ENCODE measurements around the gene MLN.

MLN gene

GRCh38 chr6:33763483-33763882 lies 40.3 kb downstream of the MLN start:
- no peaks in the 10 kb centered on the region for H3K9me2 ChIP-seq (ENCODE audit: low read depth, low read length)
- H3K27ac ChIP-seq (ENCODE audit: low read depth, low read length, poor library complexity, severe bottlenecking) = no peak overlapping the region
- no peaks in the 10 kb centered on the region for H3K9me3 ChIP-seq (ENCODE audit: low read length)
- H3K79me2 ChIP-seq (ENCODE audit: insufficient read depth, low read length) = no peaks in the 10 kb centered on the region
- H3K27me3 ChIP-seq (ENCODE audit: insufficient read depth, low read length) = peaks cover 6% of the 10 kb centered on the region
- no peak overlapping the region for H3K4me2 ChIP-seq (ENCODE audit: low read length)
- H4K20me1 ChIP-seq (ENCODE audit: insufficient read depth, low read length) = no peaks in the 10 kb centered on the region
- no peak overlapping the region for H3K4me3 ChIP-seq (ENCODE audit: low read depth, low read length, poor library complexity, severe bottlenecking)
- no peak overlapping the region for H3K9ac ChIP-seq (ENCODE audit: low read length)
- no peaks in the 10 kb centered on the region for H3F3A ChIP-seq (ENCODE audit: insufficient read depth, low read length)
- H3K36me3 ChIP-seq (ENCODE audit: insufficient read depth, low read length) = no peaks in the 10 kb centered on the region
- TF ChIP-seq CTCF (IDR thresholded peaks at IDR 0.05; ENCODE audit: low read length) = no peak
- TF ChIP-seq EZH2 (IDR thresholded peaks at IDR 0.05; ENCODE audit: borderline replicate concordance, low read length) = no peak
- no peaks in the 10 kb centered on the region for H3K4me1 ChIP-seq (ENCODE audit: insufficient read depth, low read length, severe bottlenecking)
- H2AFZ ChIP-seq (ENCODE audit: low read length) = no peak overlapping the region

- Histone ChIP-seq H4K20me1 (ENCODE audit: insufficient read depth, low read length) (no peaks in the 10 kb centered on the region), H3K79me2 (ENCODE audit: insufficient read depth, low read length) (no peaks in the 10 kb centered on the region), H3K27me3 (ENCODE audit: insufficient read depth, low read length) (peaks cover 6% of the 10 kb centered on the region), H3K36me3 (ENCODE audit: insufficient read depth, low read length) (no peaks in the 10 kb centered on the region), H2AFZ (ENCODE audit: low read length) (no peak overlapping the region), H3K9ac (ENCODE audit: low read length) (no peak overlapping the region), H3K27ac (ENCODE audit: low read depth, low read length, poor library complexity, severe bottlenecking) (no peak overlapping the region), H3K4me1 (ENCODE audit: insufficient read depth, low read length, severe bottlenecking) (no peaks in the 10 kb centered on the region), H3K9me3 (ENCODE audit: low read length) (no peaks in the 10 kb centered on the region), H3K4me3 (ENCODE audit: low read depth, low read length, poor library complexity, severe bottlenecking) (no peak overlapping the region), H3K9me2 (ENCODE audit: low read depth, low read length) (no peaks in the 10 kb centered on the region), H3K4me2 (ENCODE audit: low read length) (no peak overlapping the region), H3F3A (ENCODE audit: insufficient read depth, low read length) (no peaks in the 10 kb centered on the region)
- TF ChIP-seq EZH2 (IDR thresholded peaks at IDR 0.05; ENCODE audit: borderline replicate concordance, low read length) (no peak), CTCF (IDR thresholded peaks at IDR 0.05; ENCODE audit: low read length) (no peak)
These were observed 41.1 kb downstream of the MLN start for GRCh38 chr6:33762713-33763112.

GRCh38 chr6:33761922-33762629 lies 41.7 kb downstream of the MLN start:
- no peak overlapping the region for H3K4me3 ChIP-seq (ENCODE audit: low read depth, low read length, poor library complexity, severe bottlenecking)
- no peaks in the 10 kb centered on the region for H3F3A ChIP-seq (ENCODE audit: insufficient read depth, low read length)
- H3K36me3 ChIP-seq (ENCODE audit: insufficient read depth, low read length) = no peaks in the 10 kb centered on the region
- TF ChIP-seq CTCF (IDR thresholded peaks at IDR 0.05; ENCODE audit: low read length) (peak; percentile 48), EZH2 (IDR thresholded peaks at IDR 0.05; ENCODE audit: borderline replicate concordance, low read length) (no peak)
- H2AFZ ChIP-seq (ENCODE audit: low read length) = no peak overlapping the region
- H3K9ac ChIP-seq (ENCODE audit: low read length) = no peak overlapping the region
- H3K27ac ChIP-seq (ENCODE audit: low read depth, low read length, poor library complexity, severe bottlenecking) = no peak overlapping the region
- no peaks in the 10 kb centered on the region for H3K79me2 ChIP-seq (ENCODE audit: insufficient read depth, low read length)
- H4K20me1 ChIP-seq (ENCODE audit: insufficient read depth, low read length) = no peaks in the 10 kb centered on the region
- H3K9me2 ChIP-seq (ENCODE audit: low read depth, low read length) = no peaks in the 10 kb centered on the region
- no peak overlapping the region for H3K4me2 ChIP-seq (ENCODE audit: low read length)
- no peaks in the 10 kb centered on the region for H3K4me1 ChIP-seq (ENCODE audit: insufficient read depth, low read length, severe bottlenecking)
- H3K9me3 ChIP-seq (ENCODE audit: low read length) = no peaks in the 10 kb centered on the region
- peaks cover 6% of the 10 kb centered on the region for H3K27me3 ChIP-seq (ENCODE audit: insufficient read depth, low read length)
